ENCODE data around the gene KRIT1. TPM values are rescaled to one million over a fixed set of nuclear protein-coding genes. Genes with fewer than 3 reads are reported as not detected.

The KRIT1 gene
- total RNA-seq, 4 donors from 2014 or later = 48.1 to 57.5 (median 52.4) TPM

DNA sequence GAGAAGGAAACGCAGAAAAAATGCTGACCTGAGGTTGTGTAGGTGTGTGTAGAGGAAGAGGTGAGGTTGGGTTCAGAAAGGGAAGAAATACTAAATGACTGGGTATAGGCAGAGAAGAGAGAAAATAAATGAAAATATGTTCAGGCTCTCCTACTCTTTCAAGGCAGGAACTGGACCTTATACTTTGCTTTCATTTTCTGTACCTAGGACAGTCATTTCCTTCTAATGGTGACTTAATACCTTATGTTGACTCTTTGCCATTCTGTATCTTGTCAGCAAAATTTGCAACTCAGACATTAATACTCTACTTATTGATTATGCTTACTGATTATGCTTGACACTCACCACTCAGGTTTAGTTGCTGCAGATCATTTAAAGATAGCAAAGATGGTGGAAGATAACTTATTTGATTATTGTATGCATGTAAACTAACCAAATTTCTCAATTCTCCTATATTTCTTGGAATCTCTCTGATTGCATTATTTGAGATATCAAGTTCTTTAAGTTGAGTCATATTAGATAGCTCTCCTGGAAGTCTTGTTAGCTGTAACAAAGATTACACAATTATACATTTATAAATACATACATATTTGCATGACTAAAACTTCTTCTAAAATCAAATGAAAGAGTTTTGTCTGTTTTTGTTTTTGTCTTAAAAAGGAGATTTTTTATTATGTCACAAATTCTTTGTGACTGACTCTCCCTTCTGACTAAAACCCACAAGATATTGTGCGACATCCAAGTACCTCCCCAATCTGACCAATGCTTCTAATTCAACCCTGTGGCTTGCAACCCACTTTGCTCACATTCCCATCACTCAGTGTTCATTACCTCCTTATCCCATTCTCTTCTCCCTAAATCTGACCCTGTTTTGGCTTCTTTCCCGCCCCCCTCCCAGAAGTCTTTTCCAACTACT, 86.8 kb downstream of the KRIT1 start:
- intact Hi-C loops (cut with DNase I) = no loop called here
- DNase-seq (ENCODE audit: extremely low spot score) = no peak
- no peaks in the 10 kb centered on the region for H3K27me3 ChIP-seq
- H3K9me3 ChIP-seq = no peaks in the 10 kb centered on the region
- no peak overlapping the region for H3K4me3 ChIP-seq
- 93% methylated on average over 3 of the region's 3 CpGs for WGBS
- no peaks in the 10 kb centered on the region for H3K36me3 ChIP-seq
- H3K4me1 ChIP-seq = no peaks in the 10 kb centered on the region
- TF ChIP-seq EP300 (IDR thresholded peaks at IDR 0.05) (no peak), POLR2AphosphoS5 (IDR thresholded peaks at IDR 0.05) (no peak), POLR2A (IDR thresholded peaks at IDR 0.05; ENCODE audit: low read depth) (no peak)
- H3K27ac ChIP-seq (replicated peaks in 1 of 4) = no peak overlapping the region

- TF ChIP-seq POLR2AphosphoS5 (IDR thresholded peaks at IDR 0.05) = no peak
- no peaks in the 10 kb centered on the region for H3K9me3 ChIP-seq
- H3K4me3 ChIP-seq = no peak overlapping the region
- no peak overlapping the region for H3K27ac ChIP-seq (replicated peaks in 1 of 4)
- H3K27me3 ChIP-seq = no peaks in the 10 kb centered on the region
- no peak for DNase-seq (ENCODE audit: extremely low spot score)
- intact Hi-C loops (cut with DNase I) = no loop called here
- no peaks in the 10 kb centered on the region for H3K4me1 ChIP-seq
- H3K36me3 ChIP-seq = no peaks in the 10 kb centered on the region
These were observed 88.7 kb downstream of the KRIT1 start for GRCh38 chr7:92156990-92157389.

- TF ChIP-seq POLR2AphosphoS5 (IDR thresholded peaks at IDR 0.05) (no peak), EP300 (IDR thresholded peaks at IDR 0.05) (no peak), POLR2A (IDR thresholded peaks at IDR 0.05; ENCODE audit: low read depth) (no peak)
- TF ChIP-seq, protein P1, sequence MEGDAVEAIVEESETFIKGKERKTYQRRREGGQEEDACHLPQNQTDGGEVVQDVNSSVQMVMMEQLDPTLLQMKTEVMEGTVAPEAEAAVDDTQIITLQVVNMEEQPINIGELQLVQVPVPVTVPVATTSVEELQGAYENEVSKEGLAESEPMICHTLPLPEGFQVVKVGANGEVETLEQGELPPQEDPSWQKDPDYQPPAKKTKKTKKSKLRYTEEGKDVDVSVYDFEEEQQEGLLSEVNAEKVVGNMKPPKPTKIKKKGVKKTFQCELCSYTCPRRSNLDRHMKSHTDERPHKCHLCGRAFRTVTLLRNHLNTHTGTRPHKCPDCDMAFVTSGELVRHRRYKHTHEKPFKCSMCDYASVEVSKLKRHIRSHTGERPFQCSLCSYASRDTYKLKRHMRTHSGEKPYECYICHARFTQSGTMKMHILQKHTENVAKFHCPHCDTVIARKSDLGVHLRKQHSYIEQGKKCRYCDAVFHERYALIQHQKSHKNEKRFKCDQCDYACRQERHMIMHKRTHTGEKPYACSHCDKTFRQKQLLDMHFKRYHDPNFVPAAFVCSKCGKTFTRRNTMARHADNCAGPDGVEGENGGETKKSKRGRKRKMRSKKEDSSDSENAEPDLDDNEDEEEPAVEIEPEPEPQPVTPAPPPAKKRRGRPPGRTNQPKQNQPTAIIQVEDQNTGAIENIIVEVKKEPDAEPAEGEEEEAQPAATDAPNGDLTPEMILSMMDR (IDR thresholded peaks at IDR 0.05) = no peak
- Histone ChIP-seq H3K27ac (replicated peaks in 1 of 4) (no peak overlapping the region), H3K4me3 (no peak overlapping the region), H3K9me3 (no peaks in the 10 kb centered on the region), H3K36me3 (no peaks in the 10 kb centered on the region), H3K4me1 (no peaks in the 10 kb centered on the region), H3K27me3 (no peaks in the 10 kb centered on the region)
- WGBS = 94% methylated on average over 1 of the region's 1 CpG
- intact Hi-C loops (cut with DNase I) = no loop called here
- DNase-seq (ENCODE audit: extremely low spot score) = no peak
These were observed 90.5 kb downstream of the KRIT1 start for GRCh38 chr7:92155108-92155739.

- TF ChIP-seq EP300 (IDR thresholded peaks at IDR 0.05) = no peak
- no peak for TF ChIP-seq POLR2AphosphoS5 (IDR thresholded peaks at IDR 0.05)
- TF ChIP-seq, protein P1 (IDR thresholded peaks at IDR 0.05) = no peak
- no peak for TF ChIP-seq POLR2A (IDR thresholded peaks at IDR 0.05; ENCODE audit: low read depth)
- no peaks in the 10 kb centered on the region for H3K4me1 ChIP-seq
- H3K27me3 ChIP-seq = no peaks in the 10 kb centered on the region
- H3K36me3 ChIP-seq = no peaks in the 10 kb centered on the region
- no peak for DNase-seq (ENCODE audit: extremely low spot score)
- intact Hi-C loops (cut with DNase I) = no loop called here
- no peaks in the 10 kb centered on the region for H3K9me3 ChIP-seq
- no peak overlapping the region for H3K4me3 ChIP-seq
- WGBS = 59% methylated on average over 1 of the region's 1 CpG
- H3K27ac ChIP-seq (replicated peaks in 1 of 4) = no peak overlapping the region
These were observed 95.2 kb downstream of the KRIT1 start for GRCh38 chr7:92150450-92151017.

- intact Hi-C loops (cut with DNase I) = no loop called here
- H3K4me1 ChIP-seq = no peaks in the 10 kb centered on the region
- H3K27ac ChIP-seq (replicated peaks in 1 of 4) = no peak overlapping the region
- H3K9me3 ChIP-seq = no peaks in the 10 kb centered on the region
- H3K27me3 ChIP-seq = no peaks in the 10 kb centered on the region
- 95% methylated on average over 5 of the region's 5 CpGs for WGBS
- no peak overlapping the region for H3K4me3 ChIP-seq
- TF ChIP-seq, protein P1 (IDR thresholded peaks at IDR 0.05) = no peak
- TF ChIP-seq POLR2AphosphoS5 (IDR thresholded peaks at IDR 0.05) (no peak), EP300 (IDR thresholded peaks at IDR 0.05) (no peak), POLR2A (IDR thresholded peaks at IDR 0.05; ENCODE audit: low read depth) (no peak)
- no peaks in the 10 kb centered on the region for H3K36me3 ChIP-seq
- no peak for DNase-seq (ENCODE audit: extremely low spot score)
These were observed 95.9 kb downstream of the KRIT1 start for GRCh38 chr7:92149736-92150239.

Small RNA genes within 50 kb of the gene (small RNA-seq; reads per million reads assigned to genes)
- gene MIR1285-1 (0 reads per million in 3 donors), gene RF00019 (0 reads per million in 3 donors)

Other genes starting within 250 kb of the KRIT1 start
- 10 to 100 TPM; 21.7 to 32.8 (median 27.3) TPM for gene CYP51A1, start 111.4 kb downstream of the KRIT1 start, total RNA-seq
- under 1 TPM in 1 of 4 donors, not detected in 3; 0.19 TPM for gene LRRD1, start 66.8 kb downstream of the KRIT1 start, total RNA-seq
- 10 to 100 TPM; 25.8 to 37.8 (median 28.6) TPM for gene ANKIB1, start 60 bp upstream of the KRIT1 start, total RNA-seq
- 10 to 100 TPM; 28.2 to 38.6 (median 35.7) TPM for gene GATAD1, start 201.6 kb upstream of the KRIT1 start, total RNA-seq
- not detected for gene ERVW-1, start 232.0 kb upstream of the KRIT1 start, total RNA-seq

Data from esophagus muscularis mucosa (tissue), 4 donors.